RKO (cell line): ENCODE data around the gene SERPINA3.
"Not testable (repeated sequence)": the region's sequence is repeated elsewhere in the genome, so short reads cannot be mapped to it uniquely, and the experiment has no call there.

Source experiments
- DNase-seq: peaks from one replicate; pipeline ENCODE4 v3.0.0-alpha.2; 2016; ENCODE audit warnings: low spot score

Gene SERPINA3

DNA sequence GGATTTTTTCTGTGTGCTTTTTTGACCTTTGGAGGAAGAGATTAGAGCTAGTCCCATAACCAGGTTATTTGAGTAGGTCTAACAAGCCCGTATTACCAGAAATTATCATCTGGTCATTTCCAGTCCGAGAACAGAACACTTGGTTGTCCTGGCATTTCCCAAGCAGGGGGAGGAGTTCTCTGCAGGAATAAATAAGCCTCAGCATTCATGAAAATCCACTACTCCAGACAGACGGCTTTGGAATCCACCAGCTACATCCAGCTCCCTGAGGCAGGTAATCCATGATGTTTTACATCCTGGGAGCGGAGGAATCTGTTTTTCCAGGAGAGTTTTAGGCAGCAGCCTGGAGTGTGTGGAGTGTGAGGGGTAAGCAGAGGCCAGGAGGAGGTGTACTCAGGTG is at the start of gene SERPINA3:
Gene SERPINA3, plus strand, starts transcription at position 218 of the 400 bp plus-strand sequence. CDS start 2,051 bp downstream, outside the sequence.
- DNase-seq = no peak

DNA sequence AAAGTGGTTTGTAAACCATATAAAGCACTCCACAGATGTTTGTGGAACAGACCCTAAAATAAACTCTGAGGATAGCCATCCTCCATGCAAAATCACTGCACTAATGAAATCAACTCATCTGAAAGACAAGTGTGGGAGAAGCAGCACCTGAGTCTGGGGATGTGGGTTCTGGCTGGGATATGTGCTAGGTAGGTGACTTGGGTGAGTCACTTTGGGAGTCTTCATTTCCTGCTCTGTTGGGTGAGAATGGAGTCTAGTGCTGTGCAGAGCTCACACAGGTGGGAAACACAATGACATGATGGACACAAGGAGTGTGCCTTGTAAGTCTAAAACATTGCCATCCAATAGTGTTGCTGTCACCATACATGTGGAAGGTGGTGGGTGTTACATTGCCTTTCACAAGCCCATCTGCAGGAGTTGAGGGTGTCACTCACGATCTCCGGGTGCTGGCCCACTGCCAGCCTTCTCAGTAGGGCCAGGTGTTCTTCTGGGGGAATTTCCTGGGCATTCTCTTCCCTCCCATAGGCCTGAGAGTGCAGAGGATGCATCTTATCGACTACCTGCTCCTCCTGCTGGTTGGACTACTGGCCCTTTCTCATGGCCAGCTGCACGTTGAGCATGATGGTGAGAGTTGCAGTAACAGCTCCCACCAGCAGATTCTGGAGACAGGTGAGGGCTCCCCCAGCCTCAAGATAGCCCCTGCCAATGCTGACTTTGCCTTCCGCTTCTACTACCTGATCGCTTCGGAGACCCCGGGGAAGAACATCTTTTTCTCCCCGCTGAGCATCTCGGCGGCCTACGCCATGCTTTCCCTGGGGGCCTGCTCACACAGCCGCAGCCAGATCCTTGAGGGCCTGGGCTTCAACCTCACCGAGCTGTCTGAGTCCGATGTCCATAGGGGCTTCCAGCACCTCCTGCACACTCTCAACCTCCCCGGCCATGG is 49.0 kb upstream of the SERPINA3 start:
- no peak for DNase-seq

DNA sequence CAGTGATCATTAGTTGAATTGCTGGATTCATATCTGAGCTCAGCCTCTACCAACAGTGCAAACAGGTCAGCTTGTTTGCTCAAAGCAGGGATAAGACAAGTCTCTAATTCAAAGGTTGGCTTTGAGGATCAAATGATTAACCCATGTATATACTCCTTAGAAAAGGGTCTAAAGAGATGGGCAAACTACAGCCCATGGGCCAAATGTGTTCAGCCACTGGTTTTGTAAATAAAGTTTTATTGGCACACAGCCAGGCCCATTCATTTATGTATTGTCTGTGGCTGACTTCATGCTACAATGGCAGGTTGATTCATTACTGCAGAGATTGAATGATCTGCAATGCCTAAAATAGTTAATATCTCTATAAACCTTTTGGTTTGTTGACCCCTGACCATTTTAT is 47.8 kb upstream of the SERPINA3 start:
- no peak for DNase-seq

DNA sequence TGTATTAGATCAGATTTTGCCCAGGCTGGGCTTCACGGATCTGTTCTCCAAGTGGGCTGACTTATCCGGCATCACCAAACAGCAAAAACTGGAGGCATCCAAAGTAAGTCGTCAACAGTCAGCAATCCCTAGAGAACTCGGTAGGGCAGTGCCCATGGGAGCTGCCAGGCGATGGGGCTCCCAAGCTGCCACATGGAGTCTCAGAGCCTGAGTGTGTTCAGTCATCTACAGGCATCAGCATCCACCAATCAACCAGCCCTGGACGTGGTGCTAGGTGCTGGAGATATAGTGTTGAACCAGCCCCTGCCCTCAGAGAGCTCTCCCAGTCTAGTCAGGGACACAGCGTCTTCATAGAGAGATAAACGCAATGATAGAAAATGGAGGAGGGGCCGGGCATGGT is 44.0 kb upstream of the SERPINA3 start:
- no peak for DNase-seq

DNA sequence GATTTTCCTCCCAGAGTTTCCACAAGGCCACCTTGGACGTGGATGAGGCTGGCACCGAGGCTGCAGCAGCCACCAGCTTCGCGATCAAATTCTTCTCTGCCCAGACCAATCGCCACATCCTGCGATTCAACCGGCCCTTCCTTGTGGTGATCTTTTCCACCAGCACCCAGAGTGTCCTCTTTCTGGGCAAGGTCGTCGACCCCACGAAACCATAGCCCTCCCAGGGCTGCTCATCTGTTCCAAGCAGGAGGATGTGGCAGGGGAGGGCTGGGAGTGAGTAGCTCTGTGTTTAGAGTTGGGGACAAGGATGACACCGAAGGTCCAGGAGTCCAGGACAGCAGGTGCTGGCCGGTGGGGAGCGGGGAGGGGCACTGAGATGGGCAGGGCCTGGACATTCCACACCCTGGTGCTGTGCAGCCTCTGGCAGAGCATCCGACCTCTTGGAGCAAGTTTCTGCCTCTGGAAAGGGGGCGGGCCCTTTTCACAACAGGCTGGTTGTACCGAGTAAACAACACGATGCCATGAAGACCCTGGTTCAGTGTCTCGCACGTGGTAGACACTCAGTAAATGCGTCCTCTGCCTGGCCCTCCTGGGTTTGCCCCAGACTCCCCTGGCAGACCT is 42.7 kb upstream of the SERPINA3 start:
- no peak for DNase-seq

DNA sequence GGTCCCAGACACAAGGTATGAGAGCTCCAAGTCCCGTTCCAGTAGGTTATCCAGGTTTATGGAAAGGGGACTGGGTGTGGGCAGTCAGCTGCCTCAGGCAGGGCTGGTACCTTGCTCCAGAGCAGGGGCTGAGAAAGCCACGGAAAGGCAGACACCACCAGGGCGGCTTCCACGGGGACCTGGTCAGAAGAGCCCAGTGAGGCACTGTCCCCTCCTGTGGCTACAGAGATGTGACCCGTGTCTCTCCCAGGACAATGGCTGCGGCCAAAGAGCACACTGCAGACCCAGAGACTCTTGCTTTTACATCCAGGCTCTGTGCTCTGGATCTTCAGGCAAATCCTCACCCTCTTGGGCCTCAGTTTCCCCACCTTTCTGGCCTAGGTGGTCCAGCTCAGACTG is 42.2 kb upstream of the SERPINA3 start:
- no peak for DNase-seq

DNA sequence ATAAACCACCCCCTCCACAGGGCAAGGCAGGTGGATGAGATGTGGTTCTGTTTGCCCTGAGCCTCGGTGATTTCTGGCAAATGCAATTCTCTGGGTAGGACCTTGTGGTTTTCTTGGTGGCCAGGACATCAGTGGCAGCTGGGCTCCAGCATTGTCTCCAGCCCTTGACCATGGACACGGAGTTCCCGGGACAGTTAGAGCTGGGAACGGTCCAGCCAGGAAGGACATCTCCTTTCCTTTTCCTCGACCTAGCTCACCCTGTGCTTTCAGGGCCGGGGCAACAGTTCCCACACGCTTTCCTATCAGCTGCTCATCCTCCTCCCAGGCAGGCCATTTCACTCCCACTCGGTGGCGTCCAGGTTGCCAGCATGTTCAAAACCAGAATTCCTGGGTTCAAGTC is 41.8 kb upstream of the SERPINA3 start:
- DNase-seq = no peak

DNA sequence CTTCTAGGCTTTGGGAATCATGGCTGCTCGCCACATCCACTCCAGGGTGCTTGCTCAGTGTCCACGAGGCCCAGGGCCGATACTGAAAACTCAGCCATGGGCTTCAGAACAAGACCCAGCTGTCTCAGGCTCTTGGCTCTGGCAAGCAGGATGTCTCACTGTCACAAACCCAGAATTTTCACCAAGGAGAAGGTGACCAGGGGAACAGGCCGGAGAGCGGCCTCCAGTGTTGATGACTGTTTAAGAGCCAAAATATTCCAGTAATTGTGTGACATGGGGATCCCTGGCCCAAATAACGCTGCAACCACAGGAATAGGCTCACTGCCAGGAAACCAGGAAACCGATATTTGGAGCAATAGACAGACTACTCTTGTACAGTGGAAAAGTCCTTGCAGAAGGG is 40.8 kb upstream of the SERPINA3 start:
- DNase-seq = no peak

DNA sequence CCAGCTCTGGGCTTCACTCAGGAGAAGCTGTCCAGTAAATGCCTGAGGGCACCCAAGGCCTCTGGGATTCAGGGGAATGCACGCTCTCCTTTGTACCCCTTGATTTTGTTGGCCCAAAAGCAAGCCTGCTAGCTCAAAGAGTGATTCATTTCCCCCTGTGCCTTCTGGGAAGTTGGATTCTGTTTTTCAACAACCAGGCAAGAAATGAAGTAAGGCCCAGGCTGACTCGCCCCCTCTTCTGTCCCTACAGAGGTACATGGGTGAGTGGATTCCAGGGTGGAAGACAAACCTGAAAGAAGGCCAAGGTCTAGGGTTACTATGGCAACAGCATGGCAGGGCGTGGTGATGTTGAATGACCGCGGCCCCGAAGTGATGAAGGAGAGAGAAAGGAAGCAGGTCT is 40.2 kb upstream of the SERPINA3 start:
- no peak for DNase-seq

DNA sequence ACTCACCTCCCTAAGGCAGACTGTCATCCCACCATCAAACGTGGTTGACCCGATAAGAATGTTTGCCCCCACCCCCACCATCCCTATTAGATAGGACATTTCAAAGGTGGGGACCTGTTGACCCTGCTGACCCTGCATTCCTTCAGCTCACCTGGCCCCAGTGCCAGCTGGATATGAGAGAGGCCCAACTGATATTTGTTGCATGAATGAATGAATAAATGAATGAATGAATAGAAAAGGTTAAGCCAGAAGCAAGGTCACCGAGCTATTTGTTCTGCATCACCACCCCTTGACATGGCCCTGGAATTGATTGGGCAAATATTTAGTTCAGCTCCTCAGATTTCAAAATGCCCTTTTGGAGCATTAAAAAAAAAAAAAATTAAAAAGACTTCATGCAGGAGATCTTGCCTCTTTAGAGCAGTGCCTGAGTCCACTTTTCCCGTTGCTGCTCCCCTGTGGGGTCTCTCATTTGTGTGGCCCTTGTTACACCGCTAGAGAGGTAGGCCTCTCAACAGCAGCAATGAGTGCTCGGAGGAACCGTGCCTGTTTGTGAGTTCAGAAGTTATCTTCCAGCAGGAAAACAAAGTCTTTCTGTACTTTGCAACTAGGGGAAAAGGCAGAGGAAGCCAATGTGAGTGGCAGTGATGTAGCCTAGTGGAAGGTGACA is 39.4 kb upstream of the SERPINA3 start:
- no peak for DNase-seq

DNA sequence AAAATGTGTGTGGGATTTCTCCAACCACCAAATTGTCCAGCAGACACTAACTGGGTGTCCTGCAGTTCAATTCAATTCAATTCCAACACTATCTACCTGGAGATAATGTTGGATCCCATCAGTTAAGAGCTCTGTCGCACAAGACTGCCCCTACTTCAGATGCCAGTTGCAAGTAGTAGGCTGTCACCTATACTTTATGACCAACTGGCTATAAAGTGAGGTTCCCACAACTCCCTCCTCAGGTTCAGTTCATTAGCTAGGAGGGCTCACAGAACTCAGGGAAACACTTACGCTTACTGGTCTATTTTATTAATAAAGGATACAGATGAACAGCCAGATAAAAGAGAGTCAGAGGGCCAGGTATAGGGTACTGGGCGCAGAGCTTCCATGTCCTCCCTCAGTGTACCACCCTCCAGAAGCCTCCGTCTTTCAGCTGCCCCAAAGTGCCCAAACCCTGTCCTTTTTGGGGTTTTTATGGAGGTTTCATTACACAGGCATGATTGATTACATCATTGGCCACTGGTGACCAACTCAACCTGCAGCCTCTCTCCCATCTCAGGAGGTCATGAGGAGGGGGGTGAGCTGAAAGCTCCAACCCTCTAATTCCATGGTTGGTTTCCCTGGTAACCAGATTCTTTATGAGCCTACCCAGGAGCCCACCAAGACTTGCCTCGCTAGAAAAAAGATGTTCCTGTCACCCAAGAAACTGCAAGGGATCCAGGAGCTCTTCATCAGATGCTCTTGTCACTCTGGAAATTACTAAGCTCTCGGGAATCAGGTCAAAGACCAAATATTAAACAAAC is 38.5 kb upstream of the SERPINA3 start:
- DNase-seq = no peak

DNA sequence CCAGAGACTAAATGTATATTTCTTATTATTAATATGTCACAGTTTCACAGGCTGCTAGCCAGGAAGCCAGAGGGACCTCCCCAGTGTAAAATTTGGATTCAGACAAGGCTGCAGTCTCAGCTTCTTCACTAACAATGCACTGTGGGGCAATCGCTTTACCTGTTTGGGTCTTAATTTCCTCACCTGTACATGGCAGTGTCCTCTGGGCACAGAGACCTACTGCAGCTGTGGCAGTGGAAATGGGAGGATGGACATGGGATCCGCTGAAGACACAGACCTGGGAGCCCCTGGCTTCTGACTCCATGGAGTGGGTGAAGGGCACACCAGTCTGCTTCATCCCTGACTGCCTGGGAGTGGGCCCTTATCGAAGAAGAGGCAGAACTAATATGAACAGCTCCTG is 37.9 kb upstream of the SERPINA3 start:
- no peak for DNase-seq

DNA sequence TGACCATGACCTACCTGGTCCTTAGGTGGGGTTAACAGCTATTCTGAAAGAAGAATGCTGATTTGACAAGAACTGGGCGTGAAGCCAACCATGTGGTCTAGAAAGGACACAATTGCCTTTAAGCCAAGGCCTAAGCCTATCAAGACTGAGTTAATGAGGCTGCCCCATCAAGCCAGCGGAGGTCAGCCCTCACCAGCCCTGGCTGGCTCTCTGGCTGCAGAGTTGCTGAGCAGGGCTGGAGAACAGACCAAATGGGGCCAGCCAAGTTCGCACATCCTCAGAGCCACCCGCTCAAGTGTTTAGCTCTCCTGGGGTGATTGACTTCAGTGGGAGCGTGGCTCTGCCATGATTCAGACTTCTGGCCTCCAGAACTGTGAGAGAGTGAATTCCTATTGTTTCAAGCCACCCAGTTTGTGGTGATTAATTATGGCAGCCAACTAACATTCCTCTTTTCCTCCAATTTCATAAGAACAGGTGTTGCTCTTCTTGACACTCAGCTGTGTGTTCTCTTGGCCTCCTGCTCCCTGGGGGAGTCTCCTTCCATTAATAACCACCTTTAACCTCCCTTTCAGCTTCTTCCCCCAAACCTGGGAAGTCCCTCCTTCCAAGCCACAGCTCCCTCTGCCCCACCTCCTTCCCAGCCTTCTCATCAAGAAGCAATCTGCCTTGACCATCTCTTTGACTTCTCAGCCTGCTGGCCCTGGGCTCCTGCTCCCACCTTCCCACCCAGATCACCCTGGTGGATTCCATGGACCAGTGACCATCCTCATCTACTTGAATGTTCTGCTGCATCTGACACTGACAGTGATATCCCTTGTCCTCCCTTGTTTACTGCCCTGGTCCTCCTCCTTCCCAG is 36.2 kb upstream of the SERPINA3 start:
- no peak for DNase-seq

DNA sequence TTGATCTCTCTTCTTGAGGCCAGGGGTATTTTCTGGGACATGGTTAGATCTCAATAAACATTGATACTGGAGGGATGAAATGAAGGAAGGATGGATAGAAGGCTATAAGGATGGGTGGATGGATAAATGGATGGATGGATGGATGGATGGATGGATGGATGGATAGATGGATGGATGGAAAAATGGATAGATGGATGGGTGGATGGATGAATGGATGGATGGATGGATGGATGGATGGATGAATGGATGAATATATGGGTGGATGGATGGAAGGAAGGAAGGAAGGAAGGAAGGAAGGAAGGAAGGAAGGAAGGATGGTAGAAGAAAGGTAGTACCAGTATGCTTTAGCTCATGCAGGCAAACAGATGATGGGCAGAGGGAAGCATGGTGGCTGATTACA is 34.7 kb upstream of the SERPINA3 start:
- DNase-seq = not testable (repeated sequence)

DNA sequence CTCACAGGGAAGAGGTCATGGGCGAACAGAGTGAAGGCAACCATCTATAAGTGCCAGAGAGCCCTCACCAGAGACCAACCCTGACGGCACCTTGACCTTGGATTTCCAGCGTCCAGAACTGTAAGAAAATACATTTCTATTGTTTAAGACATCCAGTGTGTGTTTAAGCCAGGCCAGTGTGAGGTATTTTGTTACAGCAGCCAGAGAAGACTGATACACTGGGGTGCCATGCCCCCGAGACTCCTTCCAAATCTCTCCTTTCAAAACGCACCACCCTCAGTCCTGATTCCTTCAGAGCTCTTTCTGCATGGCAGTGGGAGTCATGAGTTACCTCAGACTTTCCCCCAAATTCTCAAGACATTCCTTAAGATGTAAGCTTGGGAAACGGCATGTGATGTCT is 33.5 kb upstream of the SERPINA3 start:
- no peak for DNase-seq

DNA sequence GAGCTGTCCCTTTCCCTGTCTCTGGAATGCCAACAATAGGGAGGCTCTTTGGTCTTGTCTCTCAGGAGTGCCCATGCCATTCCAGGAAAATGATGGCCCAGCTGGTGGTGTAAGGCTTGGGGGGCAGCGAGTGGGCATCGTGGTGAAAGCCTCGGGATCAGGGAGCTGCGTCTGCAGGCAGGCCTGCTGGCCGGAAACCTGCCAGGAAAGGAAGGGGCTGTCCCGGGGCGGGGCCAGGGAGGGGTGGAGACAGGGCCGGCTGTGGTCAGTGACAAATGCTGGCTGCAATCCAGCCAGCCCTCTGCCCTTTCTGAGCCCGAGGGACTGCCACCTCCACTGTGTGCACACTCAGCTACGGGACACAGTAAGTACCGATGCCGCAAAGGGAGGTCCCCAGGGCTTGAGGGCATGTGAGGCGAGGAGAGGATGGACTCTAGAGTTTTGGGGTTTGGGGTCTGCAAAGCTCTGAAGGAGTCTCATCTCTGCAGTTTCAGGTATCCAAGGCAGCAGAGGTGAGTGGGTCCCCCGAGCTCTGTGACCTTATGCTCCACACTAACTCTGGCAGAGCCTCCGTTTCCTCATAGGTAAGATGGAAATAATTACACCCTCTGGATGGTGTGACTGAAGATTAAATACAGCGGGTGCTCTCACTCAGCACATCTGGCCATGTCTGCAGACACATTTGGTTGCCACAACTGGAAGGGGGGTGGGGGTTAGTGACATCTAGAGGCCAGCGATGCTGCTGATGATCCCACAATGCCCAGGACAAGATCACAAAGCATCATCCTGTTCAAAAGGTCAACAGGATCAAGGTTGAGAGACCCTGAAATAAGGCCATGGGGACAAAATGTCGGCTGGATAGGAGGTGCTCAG is 30.8 kb upstream of the SERPINA3 start, which contains the start of gene SERPINA5:
Gene SERPINA5, plus strand, starts transcription at position 300 of the 873 bp plus-strand sequence. CDS start 5,937 bp downstream, outside the sequence.
- DNase-seq = no peak

DNA sequence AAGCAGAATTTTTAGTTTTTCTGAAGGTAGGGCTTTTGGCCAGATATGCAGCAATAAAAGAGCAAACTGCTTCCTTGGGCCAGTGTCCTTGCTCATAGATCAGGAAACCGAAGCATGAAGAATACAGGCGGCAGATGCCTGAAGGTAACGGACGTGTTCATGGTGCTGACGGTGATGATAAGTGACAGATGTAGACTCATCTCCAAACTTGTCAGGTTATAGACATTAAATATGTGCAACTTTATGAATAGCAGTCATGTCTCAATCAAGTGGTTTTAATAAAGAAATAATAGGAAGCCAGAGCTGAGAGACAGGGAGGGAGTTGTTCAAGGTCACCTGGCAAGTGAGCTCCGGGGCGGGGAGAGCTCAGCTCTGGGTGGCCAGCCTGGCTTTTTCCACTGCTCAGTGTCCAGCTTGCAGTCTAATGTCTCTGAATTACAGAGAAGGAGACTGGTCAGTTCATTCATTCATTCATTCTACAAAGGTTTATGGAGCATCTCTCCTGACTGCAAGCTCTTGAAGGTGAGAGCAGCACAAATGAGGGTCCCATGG is 29.9 kb upstream of the SERPINA3 start:
- no peak for DNase-seq

DNA sequence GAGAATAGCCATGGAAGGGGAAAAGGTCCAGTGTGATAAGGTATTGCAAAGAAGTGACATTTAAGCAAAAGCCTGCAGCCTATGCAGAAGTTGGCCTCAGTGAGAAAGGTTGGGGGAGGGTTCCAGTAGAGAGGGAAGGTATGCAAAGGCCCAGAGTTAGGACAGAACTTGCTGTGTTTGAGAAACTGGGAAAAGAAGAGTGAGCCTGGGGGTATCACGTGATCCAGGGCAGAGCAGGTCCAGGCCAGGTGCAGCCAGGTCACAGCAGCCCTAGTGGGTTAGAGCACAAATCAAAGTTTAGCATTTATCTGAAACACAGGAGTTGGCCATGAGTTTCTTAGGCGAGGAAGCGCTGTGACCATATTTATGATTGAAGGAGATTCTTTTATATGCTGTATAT is 29.3 kb upstream of the SERPINA3 start:
- no peak for DNase-seq

DNA sequence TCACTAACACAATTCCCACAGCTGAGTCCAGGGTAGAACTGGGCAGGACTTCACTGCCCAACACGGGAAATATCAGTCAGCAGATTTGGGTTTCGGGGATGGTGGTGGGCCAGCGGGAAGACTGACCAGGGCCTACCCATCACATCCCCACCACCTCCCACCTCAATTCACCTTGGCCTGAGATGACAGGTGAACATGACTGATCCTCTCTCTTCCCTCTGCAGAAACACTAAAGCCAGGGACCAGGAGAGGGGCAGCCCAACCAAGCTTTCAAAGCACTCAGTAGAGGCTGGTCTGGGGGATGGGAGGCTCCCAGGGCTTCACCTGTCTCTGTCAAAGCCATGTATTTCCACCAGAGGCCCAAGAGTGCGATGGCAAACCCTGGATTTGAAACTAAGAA is 28.6 kb upstream of the SERPINA3 start:
- DNase-seq = no peak
